GM23338 (cell line): ENCODE data around the gene TMEM219.

Source experiments
- CREB1 ChIP-seq: fragments of 250-450 bp; sonication (Bioruptor Pico); IDR thresholded peaks from 2 replicates; pipeline ENCODE4 v1.5.0; 2020; ENCODE audit warnings: low read depth, mild to moderate bottlenecking, moderate library complexity
- EZH2 ChIP-seq: fragments of 200-600 bp; sonication (generic); IDR thresholded peaks from one replicate; pipeline ENCODE4 v1.8.0; 2017; ENCODE audit warnings: antibody characterized with exemption, mild to moderate bottlenecking, low read depth; ENCODE audit not compliant: unreplicated experiment
- EZH2phosphoT487 ChIP-seq: fragments of 200-600 bp; sonication (generic); IDR thresholded peaks from one replicate; pipeline ENCODE4 v1.8.1; 2018; ENCODE audit warnings: antibody characterized with exemption; ENCODE audit not compliant: unreplicated experiment
- POLR2AphosphoS5 ChIP-seq: IDR thresholded peaks from 2 replicates; pipeline ENCODE4 v1.6.1; 2016; ENCODE audit warnings: antibody characterized with exemption, low read depth
- TF ChIP-seq, protein P1 (sequence below), 2 experiments: fragments of 200-600 bp in 1 of 2; sonication (generic) in 1 of 2; conservative IDR thresholded peaks; 2 replicates each; pipeline versions ENCODE4 v1.5.1 to v1.6.1; 2016 to 2017; ENCODE audit warnings: antibody characterized with exemption in 2 of 2, low read depth in 2 of 2, mild to moderate bottlenecking in 2 of 2, moderate library complexity in 1 of 2
- TF ChIP-seq, protein P2 (sequence below): IDR thresholded peaks from one replicate; pipeline ENCODE4 v1.6.1; 2018; ENCODE audit warnings: antibody characterized with exemption; ENCODE audit not compliant: unreplicated experiment
- TF ChIP-seq, protein P3 (sequence below): IDR thresholded peaks from 2 replicates; pipeline ENCODE4 v1.6.1; 2016; ENCODE audit warnings: antibody characterized with exemption

DNA sequence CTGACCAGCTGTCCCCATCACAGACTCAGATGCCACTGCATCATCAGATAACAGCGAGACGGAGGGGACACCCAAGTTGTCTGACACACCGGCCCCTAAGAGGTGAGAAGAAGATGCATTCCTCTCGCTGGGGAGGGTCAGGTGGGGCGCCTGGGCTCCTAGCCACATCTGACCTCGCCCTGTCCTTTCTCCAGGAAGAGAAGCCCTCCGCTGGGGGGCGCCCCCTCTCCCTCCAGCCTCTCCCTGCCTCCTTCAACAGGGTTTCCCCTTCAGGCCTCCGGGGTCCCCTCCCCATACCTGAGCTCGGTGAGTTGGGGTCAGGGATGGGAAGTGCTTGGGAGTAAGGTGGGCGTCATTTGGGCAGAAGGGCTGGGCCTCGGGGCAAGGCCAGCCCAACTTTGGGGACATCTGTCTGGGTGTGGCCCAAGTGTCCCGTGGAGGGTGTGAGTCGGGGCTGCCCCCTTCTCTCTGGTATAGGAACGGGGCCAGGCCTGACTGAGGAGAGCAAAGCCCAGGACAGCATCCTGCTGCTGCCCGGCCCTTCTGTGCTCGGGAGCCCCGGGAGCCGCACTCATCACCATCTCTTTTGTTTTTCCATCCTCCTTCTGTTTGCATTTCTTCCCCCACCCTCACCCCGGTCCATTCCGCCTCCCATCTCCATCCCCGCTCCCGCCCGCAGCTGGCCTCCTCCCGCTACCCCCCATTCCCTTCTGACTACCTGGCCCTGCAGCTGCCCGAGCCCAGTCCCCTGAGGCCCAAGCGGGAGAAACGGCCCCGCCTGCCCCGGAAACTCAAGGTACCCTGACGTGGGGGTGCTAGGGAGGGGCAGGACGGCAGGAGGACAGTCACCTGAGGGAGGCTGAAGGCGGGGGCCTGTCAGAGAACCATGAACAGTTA lies 39.1 kb downstream of the TMEM219 start:
- TF ChIP-seq EZH2phosphoT487: no peak
- TF ChIP-seq, protein P1, sequence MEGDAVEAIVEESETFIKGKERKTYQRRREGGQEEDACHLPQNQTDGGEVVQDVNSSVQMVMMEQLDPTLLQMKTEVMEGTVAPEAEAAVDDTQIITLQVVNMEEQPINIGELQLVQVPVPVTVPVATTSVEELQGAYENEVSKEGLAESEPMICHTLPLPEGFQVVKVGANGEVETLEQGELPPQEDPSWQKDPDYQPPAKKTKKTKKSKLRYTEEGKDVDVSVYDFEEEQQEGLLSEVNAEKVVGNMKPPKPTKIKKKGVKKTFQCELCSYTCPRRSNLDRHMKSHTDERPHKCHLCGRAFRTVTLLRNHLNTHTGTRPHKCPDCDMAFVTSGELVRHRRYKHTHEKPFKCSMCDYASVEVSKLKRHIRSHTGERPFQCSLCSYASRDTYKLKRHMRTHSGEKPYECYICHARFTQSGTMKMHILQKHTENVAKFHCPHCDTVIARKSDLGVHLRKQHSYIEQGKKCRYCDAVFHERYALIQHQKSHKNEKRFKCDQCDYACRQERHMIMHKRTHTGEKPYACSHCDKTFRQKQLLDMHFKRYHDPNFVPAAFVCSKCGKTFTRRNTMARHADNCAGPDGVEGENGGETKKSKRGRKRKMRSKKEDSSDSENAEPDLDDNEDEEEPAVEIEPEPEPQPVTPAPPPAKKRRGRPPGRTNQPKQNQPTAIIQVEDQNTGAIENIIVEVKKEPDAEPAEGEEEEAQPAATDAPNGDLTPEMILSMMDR (conservative IDR thresholded peaks at IDR 0.05; ENCODE audit: low read depth in 2 of 2): peak; percentile 71 to 72
- no peak for TF ChIP-seq POLR2AphosphoS5
- TF ChIP-seq, protein P2, sequence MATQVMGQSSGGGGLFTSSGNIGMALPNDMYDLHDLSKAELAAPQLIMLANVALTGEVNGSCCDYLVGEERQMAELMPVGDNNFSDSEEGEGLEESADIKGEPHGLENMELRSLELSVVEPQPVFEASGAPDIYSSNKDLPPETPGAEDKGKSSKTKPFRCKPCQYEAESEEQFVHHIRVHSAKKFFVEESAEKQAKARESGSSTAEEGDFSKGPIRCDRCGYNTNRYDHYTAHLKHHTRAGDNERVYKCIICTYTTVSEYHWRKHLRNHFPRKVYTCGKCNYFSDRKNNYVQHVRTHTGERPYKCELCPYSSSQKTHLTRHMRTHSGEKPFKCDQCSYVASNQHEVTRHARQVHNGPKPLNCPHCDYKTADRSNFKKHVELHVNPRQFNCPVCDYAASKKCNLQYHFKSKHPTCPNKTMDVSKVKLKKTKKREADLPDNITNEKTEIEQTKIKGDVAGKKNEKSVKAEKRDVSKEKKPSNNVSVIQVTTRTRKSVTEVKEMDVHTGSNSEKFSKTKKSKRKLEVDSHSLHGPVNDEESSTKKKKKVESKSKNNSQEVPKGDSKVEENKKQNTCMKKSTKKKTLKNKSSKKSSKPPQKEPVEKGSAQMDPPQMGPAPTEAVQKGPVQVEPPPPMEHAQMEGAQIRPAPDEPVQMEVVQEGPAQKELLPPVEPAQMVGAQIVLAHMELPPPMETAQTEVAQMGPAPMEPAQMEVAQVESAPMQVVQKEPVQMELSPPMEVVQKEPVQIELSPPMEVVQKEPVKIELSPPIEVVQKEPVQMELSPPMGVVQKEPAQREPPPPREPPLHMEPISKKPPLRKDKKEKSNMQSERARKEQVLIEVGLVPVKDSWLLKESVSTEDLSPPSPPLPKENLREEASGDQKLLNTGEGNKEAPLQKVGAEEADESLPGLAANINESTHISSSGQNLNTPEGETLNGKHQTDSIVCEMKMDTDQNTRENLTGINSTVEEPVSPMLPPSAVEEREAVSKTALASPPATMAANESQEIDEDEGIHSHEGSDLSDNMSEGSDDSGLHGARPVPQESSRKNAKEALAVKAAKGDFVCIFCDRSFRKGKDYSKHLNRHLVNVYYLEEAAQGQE: no peak
- no peak for TF ChIP-seq EZH2
- TF ChIP-seq, protein P3, sequence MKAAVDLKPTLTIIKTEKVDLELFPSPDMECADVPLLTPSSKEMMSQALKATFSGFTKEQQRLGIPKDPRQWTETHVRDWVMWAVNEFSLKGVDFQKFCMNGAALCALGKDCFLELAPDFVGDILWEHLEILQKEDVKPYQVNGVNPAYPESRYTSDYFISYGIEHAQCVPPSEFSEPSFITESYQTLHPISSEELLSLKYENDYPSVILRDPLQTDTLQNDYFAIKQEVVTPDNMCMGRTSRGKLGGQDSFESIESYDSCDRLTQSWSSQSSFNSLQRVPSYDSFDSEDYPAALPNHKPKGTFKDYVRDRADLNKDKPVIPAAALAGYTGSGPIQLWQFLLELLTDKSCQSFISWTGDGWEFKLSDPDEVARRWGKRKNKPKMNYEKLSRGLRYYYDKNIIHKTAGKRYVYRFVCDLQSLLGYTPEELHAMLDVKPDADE: no peak
- TF ChIP-seq CREB1 (CRISPR knock-in tag): no peak
